BE2C (cell line): ENCODE measurements around the gene CCHCR1.

Source experiments
- DNase-seq: peaks from one replicate; pipeline ENCODE4 v3.0.0-alpha.2; 2020
- H3K27me3 ChIP-seq: fragments of 250-450 bp; sonication (Bioruptor Pico); 2 replicates; pipeline ENCODE4 v1.5.1; 2020; ENCODE audit warnings: mild to moderate bottlenecking
- H3K36me3 ChIP-seq: fragments of 250-450 bp; sonication (Bioruptor Pico); 2 replicates; pipeline ENCODE4 v1.5.1; 2020; ENCODE audit warnings: mild to moderate bottlenecking
- H3K4me1 ChIP-seq: fragments of 250-450 bp; sonication (Bioruptor Pico); 2 replicates; pipeline ENCODE4 v1.5.1; 2020
- H3K4me3 ChIP-seq: 2 replicates; pipeline ENCODE4 v1.5.1; 2011; ENCODE audit warnings: low read depth, low read length
- H3K9me3 ChIP-seq: fragments of 250-450 bp; sonication (Bioruptor Pico); 2 replicates; pipeline ENCODE4 v1.5.1; 2020
- TF ChIP-seq, protein P1 (sequence below): IDR thresholded peaks from 2 replicates; pipeline ENCODE4 v1.5.1; 2012; ENCODE audit warnings: mild to moderate bottlenecking, low read depth, low read length

Gene CCHCR1

GRCh38 chr6:31125586-31126363 is 31.8 kb downstream of the CCHCR1 start:
- TF ChIP-seq, protein P1, sequence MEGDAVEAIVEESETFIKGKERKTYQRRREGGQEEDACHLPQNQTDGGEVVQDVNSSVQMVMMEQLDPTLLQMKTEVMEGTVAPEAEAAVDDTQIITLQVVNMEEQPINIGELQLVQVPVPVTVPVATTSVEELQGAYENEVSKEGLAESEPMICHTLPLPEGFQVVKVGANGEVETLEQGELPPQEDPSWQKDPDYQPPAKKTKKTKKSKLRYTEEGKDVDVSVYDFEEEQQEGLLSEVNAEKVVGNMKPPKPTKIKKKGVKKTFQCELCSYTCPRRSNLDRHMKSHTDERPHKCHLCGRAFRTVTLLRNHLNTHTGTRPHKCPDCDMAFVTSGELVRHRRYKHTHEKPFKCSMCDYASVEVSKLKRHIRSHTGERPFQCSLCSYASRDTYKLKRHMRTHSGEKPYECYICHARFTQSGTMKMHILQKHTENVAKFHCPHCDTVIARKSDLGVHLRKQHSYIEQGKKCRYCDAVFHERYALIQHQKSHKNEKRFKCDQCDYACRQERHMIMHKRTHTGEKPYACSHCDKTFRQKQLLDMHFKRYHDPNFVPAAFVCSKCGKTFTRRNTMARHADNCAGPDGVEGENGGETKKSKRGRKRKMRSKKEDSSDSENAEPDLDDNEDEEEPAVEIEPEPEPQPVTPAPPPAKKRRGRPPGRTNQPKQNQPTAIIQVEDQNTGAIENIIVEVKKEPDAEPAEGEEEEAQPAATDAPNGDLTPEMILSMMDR = no peak
- Histone ChIP-seq H3K36me3 (no peaks in the 10 kb centered on the region), H3K27me3 (0 out of 2 replicates have a peak, but pooled peaks cover 5% of the 10 kb centered on the region), H3K9me3 (no peaks in the 10 kb centered on the region), H3K4me1 (no peaks in the 10 kb centered on the region; the same call in 1 of the 2 replicates), H3K4me3 (no peak overlapping the region)
- DNase-seq = no peak

GRCh38 chr6:31125162-31125561 is 32.4 kb downstream of the CCHCR1 start:
- Histone ChIP-seq H3K4me1 (no peaks in the 10 kb centered on the region; the same call in 1 of the 2 replicates), H3K9me3 (no peaks in the 10 kb centered on the region), H3K36me3 (no peaks in the 10 kb centered on the region), H3K27me3 (0 out of 2 replicates have a peak, but pooled peaks cover 5% of the 10 kb centered on the region), H3K4me3 (no peak overlapping the region)
- no peak for DNase-seq
- TF ChIP-seq, protein P1 = no peak

DNA sequence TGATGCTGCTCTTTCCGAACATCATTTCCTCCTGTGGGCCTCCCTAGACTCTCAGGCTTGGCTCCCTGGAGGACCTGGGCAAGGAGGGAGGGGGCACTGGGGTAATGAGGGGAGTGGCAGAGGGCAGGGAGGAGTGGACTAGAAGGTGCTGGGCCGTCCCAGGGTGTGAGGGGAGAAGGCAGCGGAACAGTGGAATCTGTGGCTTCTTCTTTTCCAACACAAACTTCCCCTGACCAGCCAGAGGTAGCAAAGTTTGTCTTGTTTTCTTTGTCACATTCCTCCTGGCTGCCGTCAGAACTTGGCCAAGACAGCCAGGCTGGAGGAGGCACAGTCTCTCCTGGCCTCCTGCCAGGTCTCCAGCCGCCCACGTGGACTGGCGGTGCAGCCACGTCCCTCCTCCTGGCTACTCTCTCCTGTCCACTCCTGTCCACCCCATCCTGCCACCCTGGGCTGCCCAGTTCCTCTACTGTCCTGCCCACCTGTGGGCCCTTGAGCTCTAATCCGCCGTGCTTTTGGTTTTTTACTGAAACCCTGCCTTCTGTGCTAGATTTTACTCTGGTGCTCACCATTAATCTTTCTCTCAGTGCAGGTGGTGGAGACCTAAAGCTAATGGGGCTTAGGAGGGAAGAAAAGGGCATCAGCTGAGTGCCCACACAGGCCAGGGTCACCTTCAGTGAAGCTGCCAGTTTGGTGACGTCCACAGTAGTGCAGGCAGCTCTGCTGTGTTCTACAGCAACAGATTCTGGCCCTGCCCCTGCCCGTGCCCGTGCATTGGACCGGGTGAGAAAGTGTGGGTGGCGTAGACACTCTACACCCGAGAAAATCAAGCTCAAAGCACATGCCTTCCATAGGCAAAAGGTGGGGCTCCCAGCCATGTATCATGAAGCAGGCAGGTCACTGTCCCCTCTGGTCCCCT is 34.6 kb downstream of the CCHCR1 start:
- Histone ChIP-seq H3K9me3 (no peaks in the 10 kb centered on the region), H3K4me1 (no peaks in the 10 kb centered on the region; the same call in 1 of the 2 replicates), H3K27me3 (peaks cover 15% of the 10 kb centered on the region), H3K36me3 (no peaks in the 10 kb centered on the region), H3K4me3 (no peak overlapping the region)
- peak; percentile 48 for DNase-seq
- TF ChIP-seq, protein P1 = no peak

DNA sequence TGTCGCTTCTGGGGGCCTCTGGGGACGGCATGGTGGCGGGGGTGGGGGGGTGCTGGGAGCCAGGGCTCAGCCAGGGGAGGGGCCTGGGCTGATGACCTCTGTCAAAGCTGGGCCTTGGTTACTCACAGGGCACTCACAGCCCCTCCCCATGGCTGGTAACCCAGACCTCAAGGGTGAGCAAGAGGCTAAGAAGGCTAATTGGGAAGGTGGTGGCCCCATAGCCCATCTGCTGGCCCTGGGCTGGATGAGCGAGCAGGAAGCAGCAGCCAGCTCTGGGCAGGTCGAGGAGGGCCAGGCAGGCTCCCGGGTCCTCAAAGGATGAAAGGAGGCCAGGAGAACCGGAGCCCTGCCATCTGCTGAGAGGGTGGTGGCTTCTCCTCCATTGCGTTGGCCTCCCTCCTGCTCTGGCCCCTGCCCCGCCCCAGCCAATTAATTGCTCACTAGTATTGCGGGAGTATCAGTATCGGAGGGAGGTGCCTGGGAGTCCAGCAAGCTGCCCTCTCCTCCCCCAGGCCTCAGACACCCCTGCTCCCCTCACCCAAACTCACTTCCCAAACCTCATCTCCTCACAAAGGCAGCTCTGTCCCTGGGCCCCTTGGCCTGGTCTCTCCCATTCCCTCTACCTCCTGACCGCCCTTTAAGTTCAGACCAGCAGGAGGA is 36.3 kb downstream of the CCHCR1 start:
- TF ChIP-seq, protein P1 = no peak
- H3K4me1 ChIP-seq = no peaks in the 10 kb centered on the region
- peaks cover 17% of the 10 kb centered on the region for H3K27me3 ChIP-seq
- no peaks in the 10 kb centered on the region for H3K36me3 ChIP-seq
- H3K9me3 ChIP-seq = no peaks in the 10 kb centered on the region
- H3K4me3 ChIP-seq = no peak overlapping the region
- DNase-seq = no peak

DNA sequence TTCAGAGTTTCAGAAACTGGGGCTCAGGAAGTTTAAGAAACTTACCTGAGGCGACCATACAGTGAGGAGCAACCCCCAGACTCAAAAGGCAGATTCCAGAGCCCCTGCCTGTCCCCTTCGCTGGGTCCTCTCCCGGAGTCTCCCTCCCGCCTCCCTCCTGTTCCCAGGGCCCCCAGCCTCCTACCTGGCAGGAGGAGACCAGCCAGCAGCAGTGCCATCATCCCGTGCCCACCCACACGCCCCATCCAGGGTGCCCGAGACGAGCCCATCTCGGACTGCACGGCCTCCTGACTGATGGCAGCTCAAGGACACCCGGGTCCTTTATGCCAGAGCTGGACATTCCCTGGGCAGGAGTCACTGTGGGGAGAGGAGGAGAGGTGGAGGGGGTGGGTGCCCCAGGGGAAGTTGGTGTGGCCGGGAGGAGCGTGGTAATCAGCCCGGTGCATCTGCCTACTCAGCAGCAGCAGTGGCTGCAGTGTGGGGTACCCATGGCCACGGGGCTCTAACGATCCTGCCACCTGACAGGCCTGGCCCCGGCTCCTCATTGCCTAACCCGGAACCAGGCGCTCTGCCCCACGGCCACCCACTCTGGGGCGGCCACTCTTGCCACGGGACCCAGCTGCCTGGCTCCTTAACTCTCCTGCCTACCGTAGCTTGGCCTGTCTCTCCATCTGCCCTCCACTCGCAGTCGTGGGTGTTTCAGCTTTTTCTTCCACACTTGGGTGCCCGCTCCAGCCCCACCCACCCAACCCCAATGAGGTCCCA is 37.3 kb downstream of the CCHCR1 start, which contains the start of gene CDSN:
TSS of gene CDSN (minus strand) at position 296 of the 765 bp plus-strand sequence. CDS start at position 269, 27 bp downstream.
- peaks cover 25% of the 10 kb centered on the region for H3K27me3 ChIP-seq
- no peaks in the 10 kb centered on the region for H3K9me3 ChIP-seq
- H3K36me3 ChIP-seq = no peaks in the 10 kb centered on the region
- DNase-seq = no peak
- TF ChIP-seq, protein P1 = no peak
- no peaks in the 10 kb centered on the region for H3K4me1 ChIP-seq
- H3K4me3 ChIP-seq = no peak within 1 kb of the TSS
